Measurements from ENCODE around the gene TPST1.

GRCh38 chr7:66227808-66228207, 22.7 kb downstream of the TPST1 start:
- no peak for TF ChIP-seq CTCF (IDR thresholded peaks at IDR 0.05; ENCODE audit: low read depth, low read length)
- TF ChIP-seq EZH2phosphoT487 (IDR thresholded peaks at IDR 0.05; ENCODE audit: low read depth), result no peak
